Mesothelial cell of epicardium (in vitro differentiated cells): ENCODE measurements around the gene ABI2. TPM values are rescaled to one million over a fixed set of nuclear protein-coding genes. Genes with fewer than 3 reads are reported as not detected.

Experiments used
- DNase-seq, 2 experiments: peaks; one replicate each; pipeline ENCODE4 v3.0.0; 2021; ENCODE audit warnings: low spot score in 2 of 2; ENCODE audit not compliant: unreplicated experiment in 2 of 2
- H3K27ac Mint-ChIP-seq: 2 replicates; pipeline ENCODE4 v1.8.0; 2021; ENCODE audit warnings: mixed read lengths
- H3K27me3 Mint-ChIP-seq: 2 replicates; pipeline ENCODE4 v1.8.0; 2021; ENCODE audit warnings: low read depth, mixed read lengths
- H3K36me3 Mint-ChIP-seq: 2 replicates; pipeline ENCODE4 v1.8.0; 2021; ENCODE audit warnings: mixed read lengths
- H3K4me1 Mint-ChIP-seq: 2 replicates; pipeline ENCODE4 v1.8.0; 2021; ENCODE audit warnings: mixed read lengths
- H3K4me3 Mint-ChIP-seq: 2 replicates; pipeline ENCODE4 v1.8.0; 2021; ENCODE audit warnings: mild to moderate bottlenecking, moderate library complexity, mixed read lengths
- H3K9me3 Mint-ChIP-seq: 2 replicates; pipeline ENCODE4 v1.8.0; 2021; ENCODE audit warnings: mixed read lengths
- CTCF ChIP-seq: fragments of 200-600 bp; sonication (generic); IDR thresholded peaks from one replicate; pipeline ENCODE4 v1.5.0; 2021; ENCODE audit warnings: antibody characterized with exemption; ENCODE audit not compliant: unreplicated experiment
- total RNA-seq: library from RNA; stranded (reverse); gene quantifications from 3 replicates; pipeline ENCODE4 v1.2.1, GENCODE V29; 2021

ABI2 gene
- total RNA-seq, 1 donor from 2014 or later = 118 TPM

- peak; percentile 71 for TF ChIP-seq CTCF
- DNase-seq = no peak
- Mint-ChIP-seq H3K27me3 (no peaks in the 10 kb centered on the region), H3K27ac (peak overlapping the region; percentile 83), H3K4me3 (no peak overlapping the region), H3K9me3 (no peaks in the 10 kb centered on the region), H3K4me1 (peaks cover 20% of the 10 kb centered on the region), H3K36me3 (peaks cover 9% of the 10 kb centered on the region)
These were observed 125.8 kb downstream of the ABI2 start for GRCh38 chr2:203453858-203454451.

- H3K27me3 Mint-ChIP-seq = no peaks in the 10 kb centered on the region
- H3K36me3 Mint-ChIP-seq = peaks cover 11% of the 10 kb centered on the region
- H3K27ac Mint-ChIP-seq = no peak overlapping the region
- TF ChIP-seq CTCF = no peak
- H3K4me1 Mint-ChIP-seq = peaks cover 20% of the 10 kb centered on the region
- no peak overlapping the region for H3K4me3 Mint-ChIP-seq
- DNase-seq = no peak
- H3K9me3 Mint-ChIP-seq = no peaks in the 10 kb centered on the region
These were observed 127.0 kb downstream of the ABI2 start for GRCh38 chr2:203455209-203455608.

- Mint-ChIP-seq H3K4me1 (peaks cover 12% of the 10 kb centered on the region), H3K4me3 (no peak overlapping the region), H3K27me3 (no peaks in the 10 kb centered on the region), H3K36me3 (peaks cover 10% of the 10 kb centered on the region), H3K9me3 (no peaks in the 10 kb centered on the region), H3K27ac (peak overlapping the region; percentile 56)
- DNase-seq = no peak
- TF ChIP-seq CTCF = no peak
These were observed 133.6 kb downstream of the ABI2 start for GRCh38 chr2:203461746-203462145.

GRCh38 chr2:203462308-203462707 lies 134.1 kb downstream of the ABI2 start:
- TF ChIP-seq CTCF = no peak
- Mint-ChIP-seq H3K4me3 (no peak overlapping the region), H3K36me3 (peaks cover 10% of the 10 kb centered on the region), H3K9me3 (no peaks in the 10 kb centered on the region), H3K27ac (peak overlapping the region; percentile 56), H3K27me3 (no peaks in the 10 kb centered on the region), H3K4me1 (peaks cover 12% of the 10 kb centered on the region)
- DNase-seq = no peak

GRCh38 chr2:203463266-203463678 lies 135.1 kb downstream of the ABI2 start:
- DNase-seq = no peak
- TF ChIP-seq CTCF = no peak
- Mint-ChIP-seq H3K4me1 (peaks cover 12% of the 10 kb centered on the region), H3K27me3 (no peaks in the 10 kb centered on the region), H3K27ac (peak overlapping the region; percentile 80), H3K9me3 (no peaks in the 10 kb centered on the region), H3K36me3 (peaks cover 7% of the 10 kb centered on the region), H3K4me3 (no peak overlapping the region)

GRCh38 chr2:203469546-203469945 lies 141.4 kb downstream of the ABI2 start:
- H3K27ac Mint-ChIP-seq = no peak overlapping the region
- no peak overlapping the region for H3K4me3 Mint-ChIP-seq
- no peak for DNase-seq
- no peak for TF ChIP-seq CTCF
- no peaks in the 10 kb centered on the region for H3K36me3 Mint-ChIP-seq
- no peaks in the 10 kb centered on the region for H3K27me3 Mint-ChIP-seq
- H3K4me1 Mint-ChIP-seq = no peaks in the 10 kb centered on the region
- no peaks in the 10 kb centered on the region for H3K9me3 Mint-ChIP-seq
